Uterus (tissue), 4 donors: ENCODE data around the gene TSEN54. TPM values are rescaled to one million over a fixed set of nuclear protein-coding genes. Genes with fewer than 3 reads are reported as not detected.

Experiments
- DNase-seq, 2 donors: peaks; one replicate each; pipeline ENCODE4 v3.0.0-alpha.2; 2019 to 2020
- H3K27ac ChIP-seq, 2 donors: fragments of 200-600 bp; sonication (generic); 1 replicate in 1 of 2; 2 replicates in 1 of 2; pipeline ENCODE4 v1.5.1; 2016 to 2018
- H3K27me3 ChIP-seq, 2 donors: fragments of 200-600 bp; sonication (generic); one replicate each; pipeline ENCODE4 v1.5.1; 2018 to 2019; ENCODE audit warnings: control low read depth in 1 of 2
- H3K36me3 ChIP-seq, 2 donors: fragments of 200-600 bp; sonication (generic); one replicate each; pipeline ENCODE4 v1.5.1; 2019; ENCODE audit warnings: control low read depth in 1 of 2
- H3K4me1 ChIP-seq, 2 donors: fragments of 200-600 bp; sonication (generic); one replicate each; pipeline ENCODE4 v1.5.1; 2018 to 2019; ENCODE audit warnings: control low read depth in 1 of 2
- H3K4me3 ChIP-seq, 2 donors: fragments of 200-600 bp; sonication (generic); 1 replicate in 1 of 2; 2 replicates in 1 of 2; pipeline ENCODE4 v1.5.1; 2018 to 2019; ENCODE audit warnings: mild to moderate bottlenecking in 1 of 2
- H3K9me3 ChIP-seq, 2 donors: fragments of 200-600 bp; sonication (generic); one replicate each; pipeline ENCODE4 v1.5.1; 2019; ENCODE audit warnings: control low read depth in 1 of 2
- POLR2A ChIP-seq, 2 donors: fragments of 450-650 bp; IDR thresholded peaks; one replicate each; pipeline ENCODE4 v1.6.1; 2016; ENCODE audit warnings: antibody characterized with exemption in 2 of 2, mild to moderate bottlenecking in 1 of 2, moderate library complexity in 1 of 2
- intact Hi-C: fragments of 100-400 bp; cut with DNase I; formaldehyde crosslinking; loops from one replicate; pipeline ENCODE4 v1.15.1; 2023; ENCODE audit warnings: low total_unique reads
- total RNA-seq, 4 donors: library from RNA; depleted of rRNA in 3 of 4; stranded (reverse); fragments of >200 nt in 3 of 4; gene quantifications; one replicate each; pipeline versions ENCODE4 v1.1.0 to v1.2.4, GENCODE V29; 2014 to 2023
- TF ChIP-seq, protein P1 (sequence below), 4 experiments: fragments of 200-600 bp in 2 of 4; fragments of 450-650 bp in 2 of 4; sonication (generic) in 2 of 4; IDR thresholded peaks; one replicate each; pipeline ENCODE4 v1.5.1; 2016 to 2019; ENCODE audit warnings: antibody characterized with exemption in 4 of 4, mild to moderate bottlenecking in 2 of 4, moderate library complexity in 1 of 4
- donor health status: DM: yes; HTN: yes; CAD: no.

TSEN54 gene
- total RNA-seq, 4 donors from 2014 or later, result 17.4 to 102 (median 20.6) TPM

DNA sequence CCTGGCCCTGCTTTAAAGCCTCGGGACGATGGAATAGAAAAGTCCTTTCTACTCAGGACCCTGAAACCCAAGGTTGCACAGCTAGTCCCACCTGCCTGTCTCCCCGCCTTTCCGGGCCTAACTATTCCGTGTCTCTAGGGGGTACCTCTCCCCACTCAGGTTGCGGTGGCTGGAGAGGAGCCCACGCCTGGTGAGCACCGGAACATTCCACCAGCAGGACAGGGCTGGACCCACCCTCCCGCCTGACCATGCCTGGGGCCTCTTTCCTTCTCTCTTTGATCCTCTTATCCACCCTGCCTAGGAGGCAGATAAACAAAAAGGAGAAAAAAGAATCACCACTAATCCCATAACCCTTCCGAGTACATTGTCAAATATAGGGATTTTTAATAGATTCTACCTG is 20.0 kb downstream of the TSEN54 start:
- Histone ChIP-seq H3K36me3 (no peaks in the 10 kb centered on the region), H3K27ac (no peak overlapping the region), H3K4me3 (no peak overlapping the region), H3K4me1 (no peaks in the 10 kb centered on the region), H3K27me3 (no peaks in the 10 kb centered on the region), H3K9me3 (no peaks in the 10 kb centered on the region)
- DNase-seq, result no peak
- TF ChIP-seq, protein P1, sequence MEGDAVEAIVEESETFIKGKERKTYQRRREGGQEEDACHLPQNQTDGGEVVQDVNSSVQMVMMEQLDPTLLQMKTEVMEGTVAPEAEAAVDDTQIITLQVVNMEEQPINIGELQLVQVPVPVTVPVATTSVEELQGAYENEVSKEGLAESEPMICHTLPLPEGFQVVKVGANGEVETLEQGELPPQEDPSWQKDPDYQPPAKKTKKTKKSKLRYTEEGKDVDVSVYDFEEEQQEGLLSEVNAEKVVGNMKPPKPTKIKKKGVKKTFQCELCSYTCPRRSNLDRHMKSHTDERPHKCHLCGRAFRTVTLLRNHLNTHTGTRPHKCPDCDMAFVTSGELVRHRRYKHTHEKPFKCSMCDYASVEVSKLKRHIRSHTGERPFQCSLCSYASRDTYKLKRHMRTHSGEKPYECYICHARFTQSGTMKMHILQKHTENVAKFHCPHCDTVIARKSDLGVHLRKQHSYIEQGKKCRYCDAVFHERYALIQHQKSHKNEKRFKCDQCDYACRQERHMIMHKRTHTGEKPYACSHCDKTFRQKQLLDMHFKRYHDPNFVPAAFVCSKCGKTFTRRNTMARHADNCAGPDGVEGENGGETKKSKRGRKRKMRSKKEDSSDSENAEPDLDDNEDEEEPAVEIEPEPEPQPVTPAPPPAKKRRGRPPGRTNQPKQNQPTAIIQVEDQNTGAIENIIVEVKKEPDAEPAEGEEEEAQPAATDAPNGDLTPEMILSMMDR (IDR thresholded peaks at IDR 0.05), result no peak
- no peak for TF ChIP-seq POLR2A (IDR thresholded peaks at IDR 0.05)
- intact Hi-C loops, result no loop called here

DNA sequence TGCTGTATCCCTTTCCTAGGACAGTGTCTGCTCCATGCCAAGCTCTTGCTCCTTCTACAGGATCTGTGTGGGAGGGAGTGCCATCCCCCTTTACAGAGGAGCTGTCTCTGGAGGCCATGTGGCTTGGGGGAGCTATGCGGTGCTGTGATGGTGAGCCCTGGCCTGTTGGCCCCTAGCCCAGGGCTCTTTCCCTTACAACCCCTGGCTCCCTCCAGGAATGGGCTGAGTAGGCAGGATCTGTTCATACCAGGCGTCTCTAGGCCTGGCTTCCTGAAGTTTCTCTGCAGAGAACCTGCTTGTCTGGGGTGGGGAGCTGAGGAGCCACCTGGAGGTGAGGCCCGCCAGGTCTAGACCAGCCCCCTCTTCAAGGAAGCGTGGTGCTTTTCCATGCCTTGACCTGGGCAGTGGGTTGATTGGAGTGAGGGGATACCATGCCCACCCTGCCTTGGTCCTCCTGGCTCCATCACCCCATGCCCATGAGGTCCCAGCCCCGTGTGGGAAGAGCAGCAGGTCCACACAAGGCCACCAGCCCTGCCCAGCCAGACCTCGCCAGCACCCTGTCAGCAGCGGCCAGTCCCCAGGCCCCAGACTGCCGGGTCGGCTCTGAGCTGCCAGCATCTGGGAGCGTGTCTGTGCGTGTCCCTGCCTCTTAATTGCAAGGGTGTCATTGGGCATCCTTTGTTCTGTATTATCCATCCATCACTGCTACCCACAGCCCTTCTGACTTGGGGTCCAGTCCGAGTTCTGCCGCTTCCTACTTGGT is 23.8 kb downstream of the TSEN54 start:
- no peaks in the 10 kb centered on the region for H3K36me3 ChIP-seq
- no peak overlapping the region for H3K4me3 ChIP-seq
- H3K27me3 ChIP-seq, result no peaks in the 10 kb centered on the region
- no peak for TF ChIP-seq POLR2A (IDR thresholded peaks at IDR 0.05)
- TF ChIP-seq, protein P1 (IDR thresholded peaks at IDR 0.05), result no peak
- no peaks in the 10 kb centered on the region for H3K9me3 ChIP-seq
- intact Hi-C loops, result no loop called here
- no peak for DNase-seq
- H3K4me1 ChIP-seq, result no peaks in the 10 kb centered on the region
- H3K27ac ChIP-seq, result no peak overlapping the region

DNA sequence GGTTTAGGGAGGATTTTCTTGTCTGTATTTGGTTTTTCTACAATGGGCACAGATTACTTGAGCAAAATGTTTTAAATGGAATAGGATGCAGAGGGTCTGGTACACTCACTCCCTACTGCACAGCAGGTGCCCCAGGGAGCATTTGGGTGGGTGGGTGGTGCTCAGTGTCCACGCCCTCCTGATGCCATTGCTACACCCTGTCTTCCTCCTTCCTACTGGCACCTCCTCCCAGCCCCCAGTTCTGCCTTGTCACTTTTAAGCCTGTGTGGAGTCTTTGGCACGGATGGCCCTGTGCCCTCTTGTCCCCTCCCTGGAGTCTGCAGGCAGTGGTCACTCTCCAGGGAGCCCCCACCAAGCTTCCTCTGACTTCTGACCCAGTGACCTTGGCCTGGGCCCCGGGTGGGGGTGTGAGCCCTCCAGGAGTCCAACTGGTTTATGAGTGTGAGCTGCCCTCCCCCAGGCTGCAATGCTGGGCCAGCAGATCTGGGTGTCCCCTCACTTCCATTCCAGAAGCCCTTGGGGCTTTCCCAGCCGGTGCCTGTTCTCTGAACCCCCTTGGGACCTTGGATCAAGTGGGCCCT is 24.7 kb downstream of the TSEN54 start:
- DNase-seq, result no peak
- no peak overlapping the region for H3K4me3 ChIP-seq
- H3K27ac ChIP-seq, result no peak overlapping the region
- no peaks in the 10 kb centered on the region for H3K27me3 ChIP-seq
- no peaks in the 10 kb centered on the region for H3K9me3 ChIP-seq
- intact Hi-C loops, result no loop called here
- no peak for TF ChIP-seq POLR2A (IDR thresholded peaks at IDR 0.05)
- TF ChIP-seq, protein P1 (IDR thresholded peaks at IDR 0.05), result no peak
- no peaks in the 10 kb centered on the region for H3K36me3 ChIP-seq
- no peaks in the 10 kb centered on the region for H3K4me1 ChIP-seq

DNA sequence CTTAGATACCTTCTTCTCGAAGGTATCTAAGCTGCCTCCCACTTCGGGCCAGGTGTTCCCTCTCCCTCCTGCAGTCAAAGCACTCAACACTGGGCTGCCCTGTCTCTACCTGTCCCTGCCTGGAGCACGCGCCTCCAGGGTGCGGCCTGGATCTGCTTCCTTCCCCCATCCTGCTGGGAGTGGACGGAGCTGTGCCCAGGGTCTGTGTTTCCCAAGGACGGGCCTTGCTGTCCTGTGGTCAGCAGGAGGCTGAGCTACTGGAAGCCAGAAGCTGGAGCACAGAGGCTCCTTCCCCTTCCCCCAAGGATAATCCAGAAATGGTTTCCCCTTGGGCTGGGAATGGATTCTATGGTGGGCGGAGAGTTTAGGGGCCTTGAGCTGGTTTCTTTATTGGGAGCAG is 25.9 kb downstream of the TSEN54 start:
- no peaks in the 10 kb centered on the region for H3K9me3 ChIP-seq
- no peak overlapping the region for H3K4me3 ChIP-seq
- H3K27me3 ChIP-seq, result no peaks in the 10 kb centered on the region
- no peak for DNase-seq
- no peaks in the 10 kb centered on the region for H3K4me1 ChIP-seq
- no peaks in the 10 kb centered on the region for H3K36me3 ChIP-seq
- intact Hi-C loops, result no loop called here
- TF ChIP-seq POLR2A (IDR thresholded peaks at IDR 0.05), result no peak
- TF ChIP-seq, protein P1 (IDR thresholded peaks at IDR 0.05), result no peak
- no peak overlapping the region for H3K27ac ChIP-seq

DNA sequence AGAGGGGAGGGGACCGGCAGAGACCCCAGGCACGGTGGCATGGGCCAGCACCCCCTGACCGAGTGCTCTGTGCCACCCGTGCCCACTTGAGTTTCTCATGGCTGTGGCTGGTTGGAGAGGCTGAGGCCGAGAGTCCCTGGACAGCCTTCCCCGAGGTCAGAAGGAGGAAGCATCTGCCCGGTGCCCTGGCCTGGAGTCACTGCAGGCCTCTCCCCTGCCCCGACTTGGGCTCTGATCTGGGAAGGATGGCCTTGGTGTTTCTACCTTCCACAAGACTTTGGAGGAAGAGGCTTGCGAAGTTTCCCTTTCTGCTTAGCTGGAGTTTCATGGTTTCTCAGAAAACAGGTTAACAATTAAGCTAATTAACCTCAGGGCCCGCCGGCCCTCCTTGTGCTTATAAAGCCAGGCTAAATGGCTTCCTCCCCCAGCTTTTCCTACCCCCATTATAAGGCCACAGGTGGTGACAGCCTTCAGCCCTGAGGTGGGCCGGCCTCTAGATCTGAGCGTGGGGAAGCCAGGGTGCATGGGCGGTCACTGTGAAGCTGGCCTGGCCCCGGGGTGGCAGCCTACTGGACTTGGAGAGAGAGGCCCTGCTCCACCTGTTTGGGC is 26.5 kb downstream of the TSEN54 start:
- Histone ChIP-seq H3K9me3 (no peaks in the 10 kb centered on the region), H3K27me3 (no peaks in the 10 kb centered on the region), H3K27ac (no peak overlapping the region), H3K4me1 (no peaks in the 10 kb centered on the region), H3K36me3 (no peaks in the 10 kb centered on the region), H3K4me3 (no peak overlapping the region)
- TF ChIP-seq POLR2A (IDR thresholded peaks at IDR 0.05), result no peak
- TF ChIP-seq, protein P1 (IDR thresholded peaks at IDR 0.05), result no peak
- no peak for DNase-seq
- intact Hi-C loops, result no loop called here
